GM12873 (cell line): ENCODE measurements around the gene GTF2IRD1.

Experiments used
- TF ChIP-seq, protein P1 (sequence below): IDR thresholded peaks from 2 replicates; pipeline ENCODE4 v1.5.1; 2012; ENCODE audit warnings: low read depth, mild to moderate bottlenecking, moderate library complexity, low read length, control low read depth; ENCODE audit not compliant: insufficient read depth; ENCODE audit errors: missing control alignments

The GTF2IRD1 gene

DNA sequence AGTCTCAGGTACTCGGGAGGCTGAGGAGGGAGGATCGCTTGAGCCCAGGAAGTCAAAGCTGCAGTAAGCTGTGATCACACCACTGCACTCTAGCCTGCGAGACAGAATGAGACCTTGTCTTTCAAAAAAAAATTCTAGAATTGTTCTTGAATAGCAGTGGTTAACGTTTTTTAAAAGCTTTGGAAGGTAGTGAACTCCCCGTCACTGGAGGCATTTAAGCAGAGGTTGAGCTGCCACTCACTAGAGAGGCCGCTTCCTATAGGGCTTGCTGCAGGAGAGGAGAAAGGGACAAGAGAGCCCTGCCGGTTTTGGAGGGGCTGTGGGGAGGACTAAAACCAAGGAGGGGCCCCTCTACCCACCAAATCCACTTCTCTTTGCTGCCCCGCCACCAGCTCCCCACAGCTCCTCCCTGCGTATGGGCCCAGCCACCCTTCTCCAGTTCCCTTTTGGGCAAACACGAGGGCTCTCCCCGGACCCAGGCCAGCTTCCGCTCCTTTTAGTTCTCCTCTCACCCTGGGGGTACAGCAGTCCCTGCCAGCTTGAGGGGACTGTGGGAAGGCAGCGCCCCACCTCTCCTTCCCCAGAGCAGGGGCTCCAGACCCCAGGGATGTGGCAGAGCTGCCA, 116.9 kb downstream of the GTF2IRD1 start:
- TF ChIP-seq, protein P1, sequence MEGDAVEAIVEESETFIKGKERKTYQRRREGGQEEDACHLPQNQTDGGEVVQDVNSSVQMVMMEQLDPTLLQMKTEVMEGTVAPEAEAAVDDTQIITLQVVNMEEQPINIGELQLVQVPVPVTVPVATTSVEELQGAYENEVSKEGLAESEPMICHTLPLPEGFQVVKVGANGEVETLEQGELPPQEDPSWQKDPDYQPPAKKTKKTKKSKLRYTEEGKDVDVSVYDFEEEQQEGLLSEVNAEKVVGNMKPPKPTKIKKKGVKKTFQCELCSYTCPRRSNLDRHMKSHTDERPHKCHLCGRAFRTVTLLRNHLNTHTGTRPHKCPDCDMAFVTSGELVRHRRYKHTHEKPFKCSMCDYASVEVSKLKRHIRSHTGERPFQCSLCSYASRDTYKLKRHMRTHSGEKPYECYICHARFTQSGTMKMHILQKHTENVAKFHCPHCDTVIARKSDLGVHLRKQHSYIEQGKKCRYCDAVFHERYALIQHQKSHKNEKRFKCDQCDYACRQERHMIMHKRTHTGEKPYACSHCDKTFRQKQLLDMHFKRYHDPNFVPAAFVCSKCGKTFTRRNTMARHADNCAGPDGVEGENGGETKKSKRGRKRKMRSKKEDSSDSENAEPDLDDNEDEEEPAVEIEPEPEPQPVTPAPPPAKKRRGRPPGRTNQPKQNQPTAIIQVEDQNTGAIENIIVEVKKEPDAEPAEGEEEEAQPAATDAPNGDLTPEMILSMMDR, result no peak

DNA sequence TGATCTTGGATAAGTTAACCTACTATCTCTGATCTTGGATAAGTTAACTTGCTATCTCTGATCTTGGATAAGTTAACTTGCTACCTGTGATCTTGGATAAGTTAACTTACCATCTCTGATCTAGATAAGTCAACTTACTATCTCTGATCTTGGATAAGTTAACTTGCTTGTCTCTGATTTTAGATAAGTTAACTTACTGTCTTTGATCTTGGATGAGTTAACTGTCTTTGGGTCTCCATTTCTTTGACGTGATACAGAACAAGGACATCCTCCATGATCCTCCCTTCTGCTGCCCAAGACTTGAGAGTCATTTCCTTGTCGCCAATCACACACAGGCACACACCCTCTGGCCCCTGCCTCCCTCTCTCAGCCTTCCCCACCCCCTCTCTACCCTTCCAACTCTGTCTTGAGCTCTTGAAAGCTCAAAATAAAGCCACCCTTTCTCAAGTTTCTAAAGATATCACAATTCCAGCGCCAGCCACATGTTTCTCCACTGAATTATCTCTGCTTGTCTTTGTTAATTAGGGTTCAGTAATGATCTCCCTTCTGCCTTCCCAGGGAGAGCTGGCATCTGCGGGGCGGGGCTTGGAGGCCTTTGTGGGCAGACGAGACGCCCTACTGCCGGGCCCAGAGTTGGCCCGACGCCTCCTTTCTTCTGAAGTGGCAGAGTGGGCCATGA, 118.7 kb downstream of the GTF2IRD1 start:
- TF ChIP-seq, protein P1, result no peak

DNA sequence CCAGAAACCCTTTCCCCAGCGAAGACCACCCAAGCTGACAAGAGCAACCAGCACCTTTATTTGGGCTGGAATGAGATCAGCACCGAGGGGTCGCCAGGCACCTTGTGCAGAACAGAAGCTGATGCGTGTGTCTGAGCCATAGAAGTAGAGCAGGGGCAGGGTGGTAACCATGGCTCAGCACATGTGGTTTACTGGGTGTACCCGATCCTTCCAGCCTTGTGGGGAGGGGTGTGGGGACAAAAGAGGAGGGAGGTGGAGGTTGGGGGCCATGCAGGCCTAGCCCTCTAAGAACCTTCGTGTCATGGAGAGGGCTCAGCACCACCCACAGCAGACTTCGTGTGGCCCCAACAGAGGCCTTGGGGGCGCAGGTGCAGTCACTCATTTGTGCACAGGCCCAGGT, 119.8 kb downstream of the GTF2IRD1 start:
- TF ChIP-seq, protein P1, result no peak

DNA sequence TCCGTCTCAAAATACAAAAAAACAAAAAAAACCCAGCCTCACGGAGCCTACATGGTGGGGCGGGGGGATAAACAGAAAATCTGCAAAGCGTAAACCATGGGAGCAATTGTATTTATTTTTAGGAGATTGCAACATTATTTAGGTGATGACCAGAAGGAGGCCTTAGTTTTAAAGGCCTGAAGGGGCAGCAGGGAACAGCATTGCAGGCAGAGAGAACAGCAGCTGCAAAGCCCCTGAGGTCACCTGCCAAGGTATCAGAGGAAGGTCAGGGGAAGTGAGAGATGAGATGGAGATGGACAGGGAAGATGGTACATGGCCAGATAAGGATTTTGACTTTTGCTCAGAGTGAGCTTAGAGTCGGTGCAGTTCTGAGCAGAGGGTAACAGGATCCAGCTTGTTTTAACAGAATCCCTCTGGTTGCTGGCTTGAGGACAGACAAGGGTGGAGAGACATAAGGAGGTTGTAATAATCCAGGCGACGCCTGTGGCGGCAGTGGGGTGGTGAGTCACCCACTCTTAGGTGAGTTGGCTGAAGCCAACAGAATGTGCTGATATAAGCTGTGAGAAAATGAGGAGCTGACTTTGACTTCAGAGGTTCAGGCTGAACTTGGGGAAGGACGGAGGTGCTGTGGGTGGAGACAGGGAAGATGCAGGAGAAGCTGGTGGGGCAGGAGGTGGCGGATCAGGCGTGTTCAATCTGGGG, 121.5 kb downstream of the GTF2IRD1 start:
- TF ChIP-seq, protein P1, result no peak

DNA sequence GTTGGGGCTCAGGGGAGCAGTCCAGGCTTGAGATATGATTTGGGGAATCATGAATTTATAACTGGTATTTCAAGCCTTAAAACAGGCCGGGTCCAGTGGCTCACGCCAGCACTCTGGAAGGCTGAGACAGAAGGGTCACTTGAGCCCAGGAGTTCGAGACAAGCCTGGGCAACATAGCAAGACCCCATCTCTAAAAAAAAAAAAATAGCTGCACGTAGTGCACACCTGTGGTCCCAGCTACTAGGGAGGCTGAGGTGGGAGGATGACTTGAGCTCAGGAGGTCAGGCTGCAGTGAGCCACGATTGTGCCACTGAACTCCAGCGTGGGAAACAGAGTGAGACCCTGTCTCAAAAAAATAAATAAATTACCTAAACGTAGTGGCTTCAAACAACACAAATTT, 122.1 kb downstream of the GTF2IRD1 start:
- TF ChIP-seq, protein P1, result no peak

DNA sequence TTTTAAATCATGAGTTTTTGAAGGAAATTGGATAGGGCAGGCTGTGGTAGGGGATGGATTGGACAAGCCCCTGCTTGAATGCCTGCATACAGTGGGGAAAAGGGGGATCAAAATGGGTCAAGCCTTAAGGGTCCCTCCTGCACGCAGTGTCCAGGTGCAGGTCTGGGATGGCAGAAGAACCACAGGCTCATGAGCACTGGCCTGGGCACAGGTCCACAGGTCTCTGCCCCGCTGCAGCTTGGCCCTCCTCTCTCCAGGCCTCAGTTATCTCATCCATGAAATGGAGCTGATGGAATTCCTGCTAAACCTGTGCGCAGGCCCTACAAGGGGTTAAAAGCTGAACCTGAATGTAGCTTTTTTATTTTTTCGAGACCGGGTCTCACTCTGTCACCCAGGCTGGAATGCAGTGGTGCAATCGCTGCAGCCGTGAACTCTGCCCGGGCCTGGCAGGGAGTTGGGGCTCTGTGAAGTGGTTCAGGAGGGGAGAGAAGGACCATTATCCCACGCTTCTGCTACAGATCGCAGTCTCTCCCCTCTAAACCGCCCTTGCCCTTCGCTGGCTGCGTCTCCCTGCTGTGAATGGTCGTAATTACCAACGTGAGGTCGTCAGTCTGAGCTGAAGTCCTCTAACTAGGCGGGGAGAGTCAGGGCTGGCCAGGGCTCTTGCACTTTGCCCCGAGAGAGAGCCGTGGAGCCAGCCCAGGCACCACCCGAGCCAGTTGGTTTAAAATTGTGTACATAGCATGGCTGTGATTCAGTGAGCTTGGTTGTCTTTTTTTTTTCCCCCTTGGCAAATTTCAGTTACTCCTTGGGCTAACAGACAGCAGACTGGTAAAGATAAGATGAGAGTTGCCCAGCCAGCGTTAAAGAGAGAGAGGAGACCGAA, 126.3 kb downstream of the GTF2IRD1 start:
- TF ChIP-seq, protein P1, result no peak
